ENCODE measurements around the gene TAF15.

GRCh38 chr17:35870906-35871819 is 61.9 kb downstream of the TAF15 start:
- TF ChIP-seq CTCF (optimal IDR thresholded peaks at IDR 0.05 in 1 of 3, IDR thresholded peaks at IDR 0.05 in 1 of 3, conservative IDR thresholded peaks at IDR 0.05 in 1 of 3; ENCODE audit: extremely low read depth in 1 of 3, insufficient read depth in 2 of 3, low read length in 3 of 3), result no peak
- no peak for TF ChIP-seq EZH2 (IDR thresholded peaks at IDR 0.05; ENCODE audit: low read length)

Data from keratinocyte (primary cell).